Astrocyte (in vitro differentiated cells and primary cell): ENCODE measurements around the gene PDCD1.

Experiments used
- EZH2 ChIP-seq: IDR thresholded peaks from 2 replicates; pipeline ENCODE4 v1.6.1; 2012; ENCODE audit warnings: mild to moderate bottlenecking, low read length, inconsistent platforms; ENCODE audit not compliant: insufficient read depth
- TF ChIP-seq, protein P1 (sequence below): IDR thresholded peaks from 2 replicates; pipeline ENCODE4 v1.5.1; 2011; ENCODE audit warnings: low read depth, mild to moderate bottlenecking, inconsistent platforms, low read length, moderate library complexity; ENCODE audit not compliant: insufficient read depth

DNA sequence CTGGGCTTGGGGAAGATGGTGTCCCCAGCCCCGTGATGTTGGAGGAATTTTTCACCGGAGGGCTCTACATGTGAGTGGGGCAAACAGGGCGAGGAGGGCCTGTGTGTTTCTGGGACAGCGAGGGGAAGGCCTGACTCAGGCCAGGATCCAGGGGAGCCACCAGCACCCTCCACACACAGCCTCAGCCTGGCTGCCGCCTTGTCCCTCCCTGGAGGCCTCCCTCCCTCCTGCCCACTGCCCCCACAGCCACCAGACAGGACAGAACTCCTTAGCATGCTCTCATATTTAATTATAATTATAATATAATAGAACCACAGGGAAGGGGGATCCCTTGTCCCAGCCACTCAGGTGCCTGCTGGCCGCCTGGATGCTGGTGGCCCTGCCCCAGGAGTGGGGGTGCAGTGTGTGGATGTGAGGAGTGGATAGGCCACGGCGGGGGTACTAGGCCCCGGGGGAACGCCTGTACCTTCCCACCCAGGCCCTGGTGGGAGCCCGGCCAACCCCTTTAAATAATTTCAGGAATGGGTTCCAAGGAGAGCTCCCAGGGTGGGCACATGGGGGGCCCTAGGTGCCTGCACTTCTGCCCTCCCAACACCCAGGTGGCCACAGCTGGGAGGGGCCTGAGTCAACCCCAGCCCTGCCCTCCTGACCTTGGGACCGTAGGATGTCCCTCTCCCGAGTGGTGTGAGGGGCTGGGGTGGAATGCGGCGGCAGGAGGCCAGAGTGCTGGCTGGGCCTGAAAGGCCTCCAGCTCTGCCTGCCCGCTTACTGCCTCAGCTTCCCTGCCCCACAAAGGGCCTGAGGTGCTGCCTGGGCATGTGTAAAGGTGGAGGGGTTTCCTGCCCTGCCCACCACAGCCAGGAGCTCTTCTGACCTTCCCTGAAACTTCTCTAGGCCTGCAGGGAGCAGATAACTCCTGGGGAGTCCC lies 8.8 kb downstream of the PDCD1 start:
- TF ChIP-seq, protein P1, sequence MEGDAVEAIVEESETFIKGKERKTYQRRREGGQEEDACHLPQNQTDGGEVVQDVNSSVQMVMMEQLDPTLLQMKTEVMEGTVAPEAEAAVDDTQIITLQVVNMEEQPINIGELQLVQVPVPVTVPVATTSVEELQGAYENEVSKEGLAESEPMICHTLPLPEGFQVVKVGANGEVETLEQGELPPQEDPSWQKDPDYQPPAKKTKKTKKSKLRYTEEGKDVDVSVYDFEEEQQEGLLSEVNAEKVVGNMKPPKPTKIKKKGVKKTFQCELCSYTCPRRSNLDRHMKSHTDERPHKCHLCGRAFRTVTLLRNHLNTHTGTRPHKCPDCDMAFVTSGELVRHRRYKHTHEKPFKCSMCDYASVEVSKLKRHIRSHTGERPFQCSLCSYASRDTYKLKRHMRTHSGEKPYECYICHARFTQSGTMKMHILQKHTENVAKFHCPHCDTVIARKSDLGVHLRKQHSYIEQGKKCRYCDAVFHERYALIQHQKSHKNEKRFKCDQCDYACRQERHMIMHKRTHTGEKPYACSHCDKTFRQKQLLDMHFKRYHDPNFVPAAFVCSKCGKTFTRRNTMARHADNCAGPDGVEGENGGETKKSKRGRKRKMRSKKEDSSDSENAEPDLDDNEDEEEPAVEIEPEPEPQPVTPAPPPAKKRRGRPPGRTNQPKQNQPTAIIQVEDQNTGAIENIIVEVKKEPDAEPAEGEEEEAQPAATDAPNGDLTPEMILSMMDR: no peak
- TF ChIP-seq EZH2: no peak
